ENCODE measurements around the gene CDK9. TPM values are rescaled to one million over a fixed set of nuclear protein-coding genes. Genes with fewer than 3 reads are reported as not detected.

CDK9 gene
- total and polyA plus RNA-seq, 4 experiments from 2014 or later: 35.4 to 138 (median 95.2) TPM

DNA sequence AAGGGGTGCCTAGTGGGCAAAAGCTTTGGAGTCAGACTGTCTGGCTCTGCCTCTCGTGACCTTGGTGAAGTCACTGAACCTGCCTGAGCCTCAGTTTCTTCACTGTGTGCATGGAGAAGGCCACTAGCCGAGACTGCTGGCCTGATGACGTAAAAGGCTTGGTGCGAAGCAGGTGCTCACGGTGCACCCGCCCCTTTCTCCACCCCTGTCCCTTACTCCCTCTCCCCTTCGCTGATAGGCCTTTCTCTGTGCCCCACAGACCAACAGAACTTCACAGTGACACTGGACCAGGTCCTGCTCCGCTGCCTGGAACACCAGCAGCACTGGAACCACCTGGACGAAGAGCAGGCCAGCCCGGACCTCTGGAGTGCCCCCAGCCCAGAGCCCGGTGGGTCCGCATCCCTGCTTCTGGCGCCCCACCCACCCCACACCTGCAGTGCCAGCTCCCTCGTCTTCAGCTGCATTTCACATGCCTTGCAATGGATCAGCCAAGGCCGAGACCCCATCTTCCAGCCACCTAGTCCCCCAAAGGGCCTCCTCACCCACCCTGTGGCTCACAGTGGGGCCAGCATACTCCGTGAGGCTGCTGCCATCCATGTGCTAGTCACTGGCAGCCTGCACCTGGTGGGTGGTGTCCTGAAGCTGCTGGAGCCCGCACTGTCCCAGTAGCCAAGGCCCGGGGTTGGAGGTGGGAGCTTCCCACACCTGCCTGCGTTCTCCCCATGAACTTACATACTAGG lies 27.3 kb downstream of the CDK9 start:
- intact Hi-C loops (cut with micrococcal nuclease): no loop called here
- H3K4me3 Mint-ChIP-seq: no peak overlapping the region
- Histone ChIP-seq H3K9me3 (ENCODE audit: control insufficient read depth in 1 of 2, low read length in 2 of 2) (no peaks in the 10 kb centered on the region), H3K36me3 (ENCODE audit: insufficient read depth, low read length) (peaks cover 35% of the 10 kb centered on the region), H3K27ac (ENCODE audit: low read depth, low read length) (no peak overlapping the region), H3K27me3 (ENCODE audit: insufficient read depth, low read length) (no peaks in the 10 kb centered on the region), H3K4me3 (ENCODE audit: low read length in 2 of 2) (no peak overlapping the region), H3K4me1 (ENCODE audit: insufficient read depth, low read length) (no peaks in the 10 kb centered on the region)
- H3K4me1 Mint-ChIP-seq: peaks cover 0 to 1% (median 0%) of the 10 kb centered on the region in 4 donors
- H3K27me3 Mint-ChIP-seq: no peaks in the 10 kb centered on the region
- peak overlapping the region in 1 of 7 donors; percentile 15 for H3K27ac Mint-ChIP-seq
- H3K9me3 Mint-ChIP-seq: no peaks in the 10 kb centered on the region
- CTCF ChIA-PET (ENCODE audit: partially characterized antibody): no interaction called here
- H3K36me3 Mint-ChIP-seq: peaks cover 12 to 53% of the 10 kb centered on the region in 2 donors
- POLR2A ChIA-PET (ENCODE audit: partially characterized antibody): no interaction called here
- DNase-seq: no peak

DNA sequence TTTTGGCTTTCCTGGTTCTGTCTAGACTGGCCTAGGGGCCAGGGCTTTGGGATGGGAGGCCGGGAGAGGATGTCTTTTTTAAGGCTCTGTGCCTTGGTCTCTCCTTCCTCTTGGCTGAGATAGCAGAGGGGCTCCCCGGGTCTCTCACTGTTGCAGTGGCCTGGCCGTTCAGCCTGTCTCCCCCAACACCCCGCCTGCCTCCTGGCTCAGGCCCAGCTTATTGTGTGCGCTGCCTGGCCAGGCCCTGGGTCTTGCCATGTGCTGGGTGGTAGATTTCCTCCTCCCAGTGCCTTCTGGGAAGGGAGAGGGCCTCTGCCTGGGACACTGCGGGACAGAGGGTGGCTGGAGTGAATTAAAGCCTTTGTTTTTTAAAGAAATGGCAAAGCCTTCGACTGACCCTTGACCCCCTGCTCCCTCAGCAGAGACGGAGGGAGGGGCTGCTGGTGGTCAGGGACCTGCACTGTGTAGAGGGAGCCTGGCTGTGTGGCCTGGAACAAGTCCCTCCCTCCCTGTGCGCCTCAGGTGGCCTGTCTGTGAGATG lies 27.9 kb downstream of the CDK9 start:
- Mint-ChIP-seq H3K4me1 (peaks cover 0 to 1% (median 0%) of the 10 kb centered on the region in 4 donors), H3K27ac (peak overlapping the region in 1 of 7 donors; percentile 19), H3K27me3 (no peaks in the 10 kb centered on the region), H3K4me3 (no peak overlapping the region), H3K36me3 (peaks cover 11 to 55% of the 10 kb centered on the region in 2 donors), H3K9me3 (no peaks in the 10 kb centered on the region)
- no peaks in the 10 kb centered on the region for H3K4me1 ChIP-seq (ENCODE audit: insufficient read depth, low read length)
- H3K4me3 ChIP-seq (ENCODE audit: low read length in 2 of 2): no peak overlapping the region
- intact Hi-C loops (cut with micrococcal nuclease): no loop called here
- no peaks in the 10 kb centered on the region for H3K27me3 ChIP-seq (ENCODE audit: insufficient read depth, low read length)
- H3K27ac ChIP-seq (ENCODE audit: low read depth, low read length): no peak overlapping the region
- POLR2A ChIA-PET (ENCODE audit: partially characterized antibody): no interaction called here
- peaks cover 31% of the 10 kb centered on the region for H3K36me3 ChIP-seq (ENCODE audit: insufficient read depth, low read length)
- CTCF ChIA-PET (ENCODE audit: partially characterized antibody): no interaction called here
- H3K9me3 ChIP-seq (ENCODE audit: control insufficient read depth in 1 of 2, low read length in 2 of 2): no peaks in the 10 kb centered on the region
- no peak for DNase-seq

DNA sequence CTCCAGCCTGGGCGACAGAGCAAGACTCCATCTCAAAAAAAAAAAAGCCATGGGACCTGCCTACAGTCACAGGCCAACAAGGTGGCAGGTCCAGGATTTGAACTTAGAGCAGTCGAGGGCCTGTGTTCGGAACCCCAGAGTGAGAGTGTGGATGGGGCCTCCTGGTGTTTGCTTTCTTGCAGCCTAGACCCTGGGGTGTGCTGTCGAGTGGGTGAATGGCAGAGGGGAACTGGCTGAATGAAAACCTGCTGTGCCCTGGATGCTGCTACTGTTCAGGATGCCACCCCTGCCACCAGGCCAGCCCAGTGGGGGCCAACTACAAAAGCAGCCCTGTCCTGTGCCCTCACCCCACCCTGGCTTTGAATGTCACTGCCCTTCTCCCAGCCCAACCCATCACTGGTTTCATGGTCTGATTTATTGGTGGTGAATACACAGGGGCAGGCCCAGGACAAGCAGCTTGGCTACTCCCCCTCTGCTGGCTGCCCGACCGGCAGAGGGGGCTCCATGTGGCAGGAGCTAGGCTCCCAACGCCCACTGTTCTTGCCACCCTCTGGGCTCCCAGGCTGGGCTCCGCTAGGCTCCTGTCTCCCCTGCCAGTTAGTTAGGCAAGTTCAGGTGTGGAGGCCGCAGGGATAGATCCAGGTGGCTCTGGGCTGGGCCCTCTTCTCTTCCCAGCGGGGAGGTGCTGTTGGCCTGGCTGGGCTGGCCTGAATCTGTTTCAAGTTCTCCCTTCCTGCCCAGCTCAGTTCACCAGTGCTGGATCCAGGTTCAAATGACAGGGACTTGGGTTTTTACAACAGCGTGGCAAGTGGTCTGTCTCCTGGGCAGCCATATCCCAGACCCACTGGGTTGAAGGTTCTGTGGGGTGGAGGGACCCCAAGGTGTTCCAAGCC lies 29.0 kb downstream of the CDK9 start:
- Mint-ChIP-seq H3K27me3 (no peaks in the 10 kb centered on the region), H3K36me3 (peaks cover 8 to 51% of the 10 kb centered on the region in 2 donors), H3K27ac (peak overlapping the region in 2 of 7 donors; percentile 19 to 51), H3K9me3 (no peaks in the 10 kb centered on the region), H3K4me1 (peaks cover 0 to 1% (median 0%) of the 10 kb centered on the region in 4 donors), H3K4me3 (peak overlapping the region in 1 of 8 donors; percentile 16)
- CTCF ChIA-PET (ENCODE audit: partially characterized antibody): no interaction called here
- DNase-seq: no peak
- peaks cover 27% of the 10 kb centered on the region for H3K36me3 ChIP-seq (ENCODE audit: insufficient read depth, low read length)
- H3K27me3 ChIP-seq (ENCODE audit: insufficient read depth, low read length): no peaks in the 10 kb centered on the region
- intact Hi-C loops (cut with micrococcal nuclease): no loop called here
- POLR2A ChIA-PET (ENCODE audit: partially characterized antibody): no interaction called here
- H3K27ac ChIP-seq (ENCODE audit: low read depth, low read length): no peak overlapping the region
- no peak overlapping the region for H3K4me3 ChIP-seq (ENCODE audit: low read length in 2 of 2)
- no peaks in the 10 kb centered on the region for H3K4me1 ChIP-seq (ENCODE audit: insufficient read depth, low read length)
- no peaks in the 10 kb centered on the region for H3K9me3 ChIP-seq (ENCODE audit: control insufficient read depth in 1 of 2, low read length in 2 of 2)

DNA sequence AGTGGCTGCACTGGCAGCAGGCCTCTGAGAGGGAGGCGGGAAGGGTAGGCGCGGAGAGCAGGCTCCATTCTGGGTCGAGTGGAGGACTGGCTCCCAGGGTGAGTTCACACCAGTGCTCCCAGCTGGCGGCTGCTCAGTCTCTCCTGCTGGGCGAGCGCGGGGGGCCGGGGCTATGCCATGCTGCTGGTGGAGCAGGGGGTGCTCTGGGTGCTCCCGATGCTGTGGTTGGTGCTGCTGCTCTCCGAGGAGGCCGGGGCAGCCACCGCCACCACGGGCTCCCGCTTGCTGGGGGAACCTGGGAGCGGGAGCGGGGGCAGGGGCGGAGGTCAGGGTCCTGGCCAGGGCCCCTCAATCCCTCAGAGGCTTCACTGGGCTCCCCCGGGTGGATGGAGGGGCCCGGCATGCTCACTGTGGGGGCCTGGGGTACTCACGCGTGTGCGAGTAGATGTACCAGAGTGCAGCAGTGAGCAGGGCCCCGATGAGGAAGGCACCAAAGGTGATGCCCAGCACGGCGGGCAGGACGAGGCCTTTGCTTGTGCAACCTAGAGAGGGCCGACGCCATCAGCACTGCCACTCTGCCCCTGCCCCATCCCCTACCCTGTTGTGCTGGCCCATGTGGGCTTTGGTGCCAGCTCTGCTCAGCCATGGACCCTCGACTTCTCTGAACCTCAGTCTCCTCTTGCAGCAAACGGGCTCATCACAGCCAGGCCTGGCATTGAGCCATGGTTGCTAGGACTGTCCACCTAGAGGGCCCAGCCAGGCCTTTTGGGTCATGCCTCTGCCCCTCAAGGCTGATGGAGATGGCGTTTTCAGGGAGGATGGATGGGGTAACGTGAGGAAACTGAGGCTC lies 29.9 kb downstream of the CDK9 start:
- Mint-ChIP-seq H3K36me3 (peaks cover 8 to 44% of the 10 kb centered on the region in 2 donors), H3K4me1 (peaks cover 0 to 1% (median 0%) of the 10 kb centered on the region in 4 donors), H3K27ac (peak overlapping the region in 1 of 7 donors; percentile 51), H3K9me3 (no peaks in the 10 kb centered on the region), H3K4me3 (no peak overlapping the region), H3K27me3 (no peaks in the 10 kb centered on the region)
- no peak for DNase-seq
- ChIA-PET CTCF (ENCODE audit: partially characterized antibody) (no interaction called here), POLR2A (ENCODE audit: partially characterized antibody) (no interaction called here)
- intact Hi-C loops (cut with micrococcal nuclease): no loop called here
- H3K36me3 ChIP-seq (ENCODE audit: insufficient read depth, low read length): peaks cover 20% of the 10 kb centered on the region
- no peak overlapping the region for H3K27ac ChIP-seq (ENCODE audit: low read depth, low read length)
- H3K4me3 ChIP-seq (ENCODE audit: low read length in 2 of 2): no peak overlapping the region
- no peaks in the 10 kb centered on the region for H3K9me3 ChIP-seq (ENCODE audit: control insufficient read depth in 1 of 2, low read length in 2 of 2)
- no peaks in the 10 kb centered on the region for H3K27me3 ChIP-seq (ENCODE audit: insufficient read depth, low read length)
- no peaks in the 10 kb centered on the region for H3K4me1 ChIP-seq (ENCODE audit: insufficient read depth, low read length)

DNA sequence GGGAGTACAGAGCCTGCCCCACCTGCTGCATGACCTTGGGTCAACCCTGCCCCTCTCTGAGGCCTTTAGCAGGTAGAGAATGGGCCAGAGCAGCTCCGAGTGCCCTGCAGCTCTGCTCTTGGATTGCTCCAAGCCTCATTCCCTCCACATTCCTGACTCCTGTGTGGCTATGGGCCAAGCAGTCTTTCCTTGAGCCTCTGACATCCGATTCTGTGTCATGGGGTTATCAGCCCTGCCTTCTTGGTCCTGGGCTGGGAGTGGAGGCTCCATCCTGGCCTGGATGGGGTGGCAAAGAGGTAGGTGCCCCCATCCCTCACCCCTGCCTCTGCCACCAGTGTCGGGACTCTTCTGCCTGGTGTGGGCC lies 30.5 kb downstream of the CDK9 start:
- no peaks in the 10 kb centered on the region for H3K9me3 ChIP-seq (ENCODE audit: control insufficient read depth in 1 of 2, low read length in 2 of 2)
- H3K27me3 ChIP-seq (ENCODE audit: insufficient read depth, low read length): no peaks in the 10 kb centered on the region
- Mint-ChIP-seq H3K27me3 (no peaks in the 10 kb centered on the region), H3K9me3 (no peaks in the 10 kb centered on the region), H3K4me3 (no peak overlapping the region), H3K4me1 (peaks cover 0 to 3% (median 0%) of the 10 kb centered on the region in 4 donors), H3K36me3 (peaks cover 8 to 46% of the 10 kb centered on the region in 2 donors), H3K27ac (no peak overlapping the region)
- H3K4me1 ChIP-seq (ENCODE audit: insufficient read depth, low read length): no peaks in the 10 kb centered on the region
- POLR2A ChIA-PET (ENCODE audit: partially characterized antibody): no interaction called here
- H3K4me3 ChIP-seq (ENCODE audit: low read length in 2 of 2): no peak overlapping the region
- DNase-seq: no peak
- no peak overlapping the region for H3K27ac ChIP-seq (ENCODE audit: low read depth, low read length)
- intact Hi-C loops (cut with micrococcal nuclease): no loop called here
- CTCF ChIA-PET (ENCODE audit: partially characterized antibody): no interaction called here
- peaks cover 20% of the 10 kb centered on the region for H3K36me3 ChIP-seq (ENCODE audit: insufficient read depth, low read length)

- no peak for DNase-seq
- Mint-ChIP-seq H3K4me3 (no peak overlapping the region), H3K36me3 (peaks cover 8 to 43% of the 10 kb centered on the region in 2 donors), H3K27me3 (no peaks in the 10 kb centered on the region), H3K27ac (no peak overlapping the region), H3K9me3 (no peaks in the 10 kb centered on the region), H3K4me1 (peaks cover 0 to 3% (median 0%) of the 10 kb centered on the region in 4 donors)
- no peak overlapping the region for H3K4me3 ChIP-seq (ENCODE audit: low read length in 2 of 2)
- H3K27ac ChIP-seq (ENCODE audit: low read depth, low read length): no peak overlapping the region
- CTCF ChIA-PET (ENCODE audit: partially characterized antibody): no interaction called here
- no peaks in the 10 kb centered on the region for H3K27me3 ChIP-seq (ENCODE audit: insufficient read depth, low read length)
- H3K9me3 ChIP-seq (ENCODE audit: control insufficient read depth in 1 of 2, low read length in 2 of 2): no peaks in the 10 kb centered on the region
- POLR2A ChIA-PET (ENCODE audit: partially characterized antibody): interaction anchor here (0.6 kb wide), 1 partner anchor 17 kb away, joined by 3 read pairs; no protein-coding TSS in a partner anchor
- H3K4me1 ChIP-seq (ENCODE audit: insufficient read depth, low read length): no peaks in the 10 kb centered on the region
- intact Hi-C loops (cut with micrococcal nuclease): no loop called here
- peaks cover 20% of the 10 kb centered on the region for H3K36me3 ChIP-seq (ENCODE audit: insufficient read depth, low read length)
Measured at GRCh38 chr9:127816728-127817127, 30.9 kb downstream of the CDK9 start.
